ENCODE measurements around the gene PAK1IP1.
"Not testable (repeated sequence)": the region's sequence is repeated elsewhere in the genome, so short reads cannot be mapped to it uniquely, and the experiment has no call there.

Gene PAK1IP1

DNA sequence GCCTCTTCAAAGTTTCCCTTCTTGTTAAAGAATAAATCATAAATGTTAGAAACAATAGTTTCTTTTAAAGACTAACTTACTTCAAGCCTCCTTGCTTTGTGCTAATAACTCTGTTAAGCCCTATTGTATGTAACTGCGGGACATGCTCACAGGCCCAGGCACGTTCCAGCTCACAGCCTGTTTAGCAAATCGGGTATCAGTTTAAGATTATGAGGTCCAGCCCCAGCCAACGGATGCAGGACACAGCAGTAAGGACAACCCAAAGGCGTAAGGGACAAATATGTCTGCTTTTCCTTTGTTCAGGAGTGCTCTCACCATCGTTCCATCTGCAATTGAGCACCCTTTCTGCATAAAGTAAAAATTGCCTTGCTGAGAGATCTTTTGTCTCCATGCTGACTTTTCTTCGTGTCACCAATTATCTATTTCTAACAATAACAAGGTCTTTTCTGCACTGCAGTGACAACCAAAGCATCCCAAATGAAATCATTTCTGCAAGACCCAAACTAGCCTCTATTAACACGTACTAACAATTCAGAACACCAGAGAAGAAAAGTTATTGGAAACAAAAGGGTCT lies 1.7 kb upstream of the PAK1IP1 start:
- no peak for DNase-seq (ENCODE audit: low spot score)

GRCh38 chr6:10695086-10695657 lies 400 bp downstream of the PAK1IP1 start:
- no peak for DNase-seq (ENCODE audit: low spot score)

- no peak for DNase-seq (ENCODE audit: low spot score)
Observed at GRCh38 chr6:10696655-10697054, 1.9 kb downstream of the PAK1IP1 start.

DNA sequence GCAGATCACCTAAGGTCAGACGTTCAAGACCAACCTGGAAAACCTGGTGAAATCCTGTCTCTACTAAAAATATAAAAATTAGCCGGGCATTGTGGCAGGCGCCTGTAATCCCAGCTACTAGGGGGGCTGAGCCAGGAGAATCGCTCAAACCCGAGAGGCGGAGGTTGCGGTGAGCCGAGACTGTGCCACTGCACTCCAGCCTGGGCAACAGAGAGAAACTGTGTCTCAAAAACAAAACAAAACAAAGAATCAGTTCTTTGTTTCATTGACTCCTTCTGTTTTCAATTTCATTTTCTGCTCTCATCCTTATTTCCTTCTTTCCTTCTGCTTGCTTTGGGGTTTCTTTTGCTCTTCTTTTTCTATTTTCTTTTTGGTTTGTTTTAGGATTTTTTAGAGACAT lies 19.2 kb downstream of the PAK1IP1 start:
- DNase-seq (ENCODE audit: low spot score): no peak

DNA sequence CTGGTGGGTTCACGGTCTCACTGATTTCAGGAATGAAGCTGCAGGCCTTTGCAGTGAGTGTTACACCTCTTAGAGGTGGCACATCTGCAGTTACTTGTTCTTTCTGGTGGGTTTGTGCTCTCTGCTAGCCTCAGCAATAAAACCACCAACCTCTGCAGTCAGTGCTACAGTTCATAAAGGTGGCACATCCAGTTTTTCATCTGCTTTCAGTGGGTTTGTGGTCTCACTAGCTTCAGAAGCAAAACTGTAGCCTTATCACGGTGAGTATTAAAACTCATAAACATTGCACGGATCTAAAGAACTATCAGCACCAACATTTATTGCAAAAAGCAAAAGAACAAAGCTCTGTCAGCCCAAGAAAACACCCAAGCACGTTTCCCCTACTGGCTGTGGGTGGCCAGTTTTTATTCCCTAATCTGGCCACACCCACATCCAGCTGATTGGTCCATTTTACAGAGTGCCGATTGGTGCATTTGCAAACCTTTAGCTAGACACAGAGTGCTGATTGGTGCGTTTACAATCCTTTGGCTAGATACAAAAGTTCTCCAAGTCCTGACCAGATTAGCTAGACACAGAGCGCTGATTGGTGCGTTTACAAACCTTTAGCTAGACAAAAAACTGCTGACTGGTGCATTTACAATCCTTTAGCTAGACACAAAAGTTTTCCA lies 24.7 kb downstream of the PAK1IP1 start:
- no peak for DNase-seq (ENCODE audit: low spot score)

- DNase-seq (ENCODE audit: low spot score): no peak
Observed at GRCh38 chr6:10719964-10720264, 25.1 kb downstream of the PAK1IP1 start.

DNA sequence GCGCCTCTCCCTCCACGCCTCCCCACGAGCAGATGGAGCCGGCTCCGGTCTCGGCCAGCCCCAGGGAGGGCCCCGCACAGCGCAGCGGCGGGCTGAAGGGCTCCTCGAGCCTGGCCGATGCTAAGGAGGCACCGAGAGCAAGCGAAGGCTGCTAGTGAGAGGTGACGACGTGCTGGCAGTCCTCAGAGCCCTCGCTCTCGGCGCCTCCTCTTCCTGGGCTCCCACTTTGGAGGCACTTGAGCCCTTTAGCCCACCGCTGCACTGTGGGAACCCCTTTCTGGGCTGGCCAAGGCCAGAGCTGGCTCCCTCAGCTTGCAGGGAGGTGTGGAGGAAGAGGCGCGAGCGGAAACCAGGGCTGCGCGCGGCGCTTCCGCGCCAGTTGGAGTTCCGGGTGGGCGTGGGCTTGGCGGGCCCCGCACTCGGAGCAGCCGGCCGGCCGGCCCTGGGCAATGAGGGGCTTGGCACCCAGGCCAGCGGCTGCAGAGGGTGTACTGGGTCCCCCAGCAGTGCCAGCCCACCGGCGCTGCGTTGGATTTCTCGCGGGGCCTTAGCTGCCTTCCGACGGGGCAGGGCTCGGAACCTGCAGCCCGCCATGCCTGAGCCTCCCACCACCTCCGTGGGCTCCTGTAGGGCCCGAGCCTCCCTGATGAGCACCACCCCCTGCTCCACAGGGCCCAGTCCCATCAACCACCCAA lies 25.6 kb downstream of the PAK1IP1 start:
- DNase-seq (ENCODE audit: low spot score): no peak

DNA sequence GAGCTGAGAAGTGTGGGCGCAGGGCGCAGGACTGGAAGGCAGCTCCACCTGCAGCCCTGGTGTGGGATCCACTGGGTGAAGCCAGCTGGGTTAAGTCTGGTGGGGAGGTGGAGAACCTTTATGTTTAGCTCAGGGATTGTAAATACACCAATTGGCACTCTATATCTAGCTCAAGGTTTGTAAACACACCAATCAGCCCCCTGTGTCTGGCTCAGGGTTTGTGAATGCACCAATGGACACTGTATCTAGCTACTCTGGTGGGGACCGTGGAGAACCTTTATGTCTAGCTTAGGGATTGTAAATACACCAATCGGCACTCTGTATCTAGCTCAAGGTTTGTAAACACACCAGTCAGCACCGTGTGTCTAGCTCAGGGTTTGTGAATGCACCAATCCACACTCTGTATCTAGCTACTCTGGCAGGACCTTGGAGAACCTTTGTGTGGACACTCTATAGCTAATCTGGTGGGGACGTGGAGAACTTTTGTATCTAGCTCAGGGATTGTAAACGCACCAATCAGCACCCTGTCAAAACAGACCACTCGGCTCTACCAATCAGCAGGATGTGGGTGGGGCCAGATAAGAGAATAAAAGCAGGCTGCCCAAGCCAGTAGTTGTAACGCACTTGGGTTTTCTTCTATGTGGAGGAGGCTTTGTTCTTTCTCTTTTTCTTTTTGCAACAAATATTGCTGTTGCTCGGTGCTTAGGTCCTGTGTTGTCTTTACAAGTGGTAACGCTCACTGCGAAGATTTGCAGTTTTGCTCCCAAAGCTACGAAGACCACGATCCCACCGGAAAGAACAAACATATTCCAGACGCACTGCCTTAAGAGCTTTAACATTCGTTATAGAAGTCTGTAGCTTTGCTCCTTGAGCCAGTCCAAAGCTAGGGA lies 26.4 kb downstream of the PAK1IP1 start:
- not testable (repeated sequence) for DNase-seq (ENCODE audit: low spot score)

DNA sequence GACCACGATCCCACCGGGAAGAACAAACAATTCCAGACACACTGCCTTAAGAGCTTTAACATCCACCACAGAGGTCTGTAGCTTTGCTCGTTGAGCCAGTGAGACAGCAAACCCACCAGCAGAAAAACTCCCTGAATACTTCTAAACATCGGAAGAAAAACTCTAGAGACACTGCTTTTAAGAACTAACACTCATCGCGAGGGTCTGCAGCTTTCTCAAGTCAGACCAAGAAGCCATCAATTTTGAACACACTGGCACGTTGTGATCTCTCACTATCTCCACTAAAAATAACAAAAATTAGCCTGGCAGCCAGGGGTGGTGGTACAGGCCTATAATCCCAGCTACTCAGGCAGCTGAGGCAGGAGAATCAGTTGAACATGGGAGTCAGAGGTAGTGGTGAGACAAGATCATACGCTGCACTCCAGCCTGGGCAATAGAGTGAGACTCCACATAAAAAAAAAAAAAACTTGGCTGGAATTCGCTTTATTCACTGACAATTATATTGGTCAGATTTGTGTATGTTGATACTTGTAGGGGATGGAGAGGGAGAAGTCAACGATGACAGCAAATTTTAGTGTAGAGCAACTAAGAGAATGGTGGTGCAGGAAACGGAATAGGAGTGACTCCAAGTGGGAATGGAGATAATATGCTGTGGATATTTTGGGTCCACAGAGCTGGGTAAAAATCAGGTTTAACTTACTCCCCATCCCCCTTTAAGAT lies 27.2 kb downstream of the PAK1IP1 start:
- DNase-seq (ENCODE audit: low spot score): no peak

DNA sequence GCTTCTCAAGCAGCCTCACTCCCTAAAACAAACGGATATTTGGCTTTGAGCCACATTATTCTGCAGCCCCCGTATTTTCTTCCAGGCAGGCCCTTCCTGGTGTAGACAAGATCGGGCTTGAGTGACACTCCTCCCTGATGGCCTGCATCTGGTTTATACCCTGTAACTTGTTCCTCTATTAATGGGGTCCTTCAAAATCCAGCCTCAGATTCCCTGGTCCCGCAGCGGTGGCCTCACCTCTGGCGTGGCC lies 27.7 kb downstream of the PAK1IP1 start:
- no peak for DNase-seq (ENCODE audit: low spot score)

DNA sequence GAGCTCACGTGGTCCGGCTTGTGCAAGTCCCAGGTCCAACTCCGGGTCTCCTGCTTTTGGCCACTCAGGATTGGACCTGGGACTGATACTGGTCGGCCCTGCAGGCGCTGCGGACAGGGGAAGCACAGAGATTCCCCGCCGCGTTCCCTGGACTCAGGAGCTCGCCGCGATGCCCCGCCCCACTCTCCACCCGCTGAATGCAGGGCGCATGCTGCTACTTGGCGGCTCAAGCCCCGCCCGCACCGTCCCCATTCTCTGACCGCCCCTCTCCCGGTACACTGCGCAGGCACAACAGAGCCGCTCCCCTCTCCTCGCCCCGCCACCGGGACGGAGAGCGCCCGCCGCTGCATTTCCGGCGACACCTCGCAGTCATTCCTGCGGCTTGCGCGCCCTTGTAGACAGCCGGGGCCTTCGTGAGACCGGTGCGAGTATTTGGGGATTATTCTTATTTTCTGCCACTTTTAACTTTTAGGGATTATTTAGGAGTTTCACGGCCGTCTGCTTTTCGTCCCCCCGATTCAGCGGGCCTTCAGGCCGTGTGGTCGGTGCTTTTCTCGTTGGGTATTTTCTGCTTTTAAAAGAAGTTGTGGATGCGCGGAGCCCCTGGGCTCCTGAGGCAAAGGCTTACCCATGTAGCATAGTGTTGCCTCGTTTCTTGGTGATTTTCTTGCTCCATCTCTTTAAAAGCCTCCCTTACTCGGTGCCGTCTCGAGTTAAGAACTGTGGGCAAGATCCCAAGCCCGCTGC lies 28.2 kb downstream of the PAK1IP1 start, which contains the start of gene TMEM14C:
TSS of gene TMEM14C (plus strand) at position 251 of the 747 bp plus-strand sequence. CDS start 1,544 bp downstream, outside the sequence.
- DNase-seq (ENCODE audit: low spot score): peak; percentile 97

GRCh38 chr6:10723567-10723881 lies 28.8 kb downstream of the PAK1IP1 start:
- DNase-seq (ENCODE audit: low spot score): no peak

DNA sequence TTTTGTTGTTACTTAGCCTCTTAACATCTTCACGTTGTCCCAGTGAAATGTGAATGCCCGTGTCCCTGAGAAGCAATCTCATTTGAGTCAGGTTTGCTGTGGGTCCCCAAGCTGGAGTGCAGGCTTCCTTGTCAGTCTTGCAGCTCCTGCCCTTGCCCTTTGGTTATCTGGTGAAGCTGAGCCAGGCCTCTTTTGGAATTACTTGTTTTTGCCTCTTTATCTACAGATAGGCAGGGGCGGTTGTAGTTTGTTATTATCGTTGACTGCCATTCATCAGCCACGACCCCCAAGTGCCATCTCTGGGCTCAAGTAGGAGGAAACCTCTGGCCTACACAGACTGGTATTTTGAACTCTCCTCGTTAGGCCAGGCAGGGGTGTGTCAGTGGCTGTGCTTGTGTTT lies 30.3 kb downstream of the PAK1IP1 start:
- DNase-seq (ENCODE audit: low spot score): no peak

DNA sequence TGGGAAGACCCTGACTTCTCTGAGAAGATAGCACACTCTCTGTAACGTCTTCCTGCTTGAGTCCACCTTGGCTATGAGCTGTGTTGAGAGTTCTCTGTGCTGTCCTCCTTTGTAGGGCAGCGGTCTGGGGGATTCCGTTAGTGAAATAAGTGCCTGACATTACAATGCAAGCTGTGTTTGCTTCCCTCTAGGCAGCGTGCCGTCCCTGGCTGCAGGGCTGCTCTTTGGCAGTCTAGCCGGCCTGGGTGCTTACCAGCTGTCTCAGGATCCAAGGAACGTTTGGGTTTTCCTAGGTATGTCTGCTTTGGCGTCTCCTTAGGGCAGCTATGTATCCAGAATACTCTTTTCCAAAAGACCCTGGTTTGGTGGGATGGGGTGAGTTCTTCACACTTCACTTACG lies 30.9 kb downstream of the PAK1IP1 start:
- DNase-seq (ENCODE audit: low spot score): no peak

GRCh38 chr6:10730254-10730653 lies 35.5 kb downstream of the PAK1IP1 start:
- no peak for DNase-seq (ENCODE audit: low spot score)

- DNase-seq (ENCODE audit: low spot score): no peak
Observed at GRCh38 chr6:10733151-10733715, 38.5 kb downstream of the PAK1IP1 start.

DNA sequence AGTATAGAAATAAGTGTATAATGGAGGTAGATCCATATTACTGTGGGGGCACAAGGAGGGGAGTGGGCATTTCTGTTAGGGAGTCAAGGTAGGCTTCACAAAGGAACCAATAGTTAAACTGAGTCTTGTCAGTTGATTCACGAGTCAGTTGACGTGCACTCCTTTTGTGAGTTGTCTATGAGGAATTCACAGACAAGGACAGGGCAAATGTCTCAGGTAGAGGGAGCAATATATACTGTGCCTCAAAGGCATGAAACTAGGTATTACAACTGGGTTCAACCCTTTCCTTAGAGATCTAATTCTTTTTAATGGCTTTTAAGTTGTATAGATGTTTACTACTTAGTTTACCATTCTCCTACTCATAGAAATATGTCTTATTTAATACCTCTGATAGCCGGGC lies 39.1 kb downstream of the PAK1IP1 start:
- no peak for DNase-seq (ENCODE audit: low spot score)

DNA sequence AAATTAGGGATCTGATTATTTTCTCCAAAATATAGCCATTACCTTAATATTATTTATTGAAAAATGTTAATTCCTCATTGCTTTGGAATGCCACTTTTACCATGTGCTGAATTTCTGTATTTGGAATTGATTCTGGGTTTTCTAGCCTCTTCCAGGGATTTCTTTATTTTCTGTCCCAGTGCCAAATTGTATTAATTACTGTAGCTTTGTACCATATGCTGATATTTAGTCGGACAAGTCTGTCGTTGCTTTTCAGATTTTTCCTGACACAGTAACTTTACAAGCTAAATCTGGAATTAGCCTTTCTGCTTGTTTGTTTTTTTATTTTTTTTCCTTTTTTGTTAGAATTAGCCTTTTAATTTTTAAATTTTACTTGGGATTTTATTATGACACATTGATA lies 42.0 kb downstream of the PAK1IP1 start:
- DNase-seq (ENCODE audit: low spot score): no peak

DNA sequence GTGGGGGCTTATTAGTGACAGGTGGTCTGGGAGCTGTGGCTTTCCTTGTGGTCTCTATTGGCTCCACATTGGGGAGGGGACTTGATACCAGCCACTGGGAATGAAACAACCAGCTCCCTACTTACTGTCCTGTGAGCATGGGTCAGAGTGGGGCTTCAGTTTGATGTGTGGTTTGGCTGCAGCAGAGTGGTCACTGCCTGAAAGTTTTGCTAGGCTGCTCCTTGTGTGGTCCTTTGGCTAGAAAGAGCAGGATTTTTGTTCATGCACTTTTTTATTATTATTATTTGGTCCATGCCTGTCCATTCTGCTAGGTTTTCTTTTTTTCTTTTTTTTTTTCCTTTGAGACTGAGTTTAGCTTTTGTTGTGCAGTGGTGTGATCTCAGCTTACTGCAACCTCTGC lies 45.3 kb downstream of the PAK1IP1 start:
- no peak for DNase-seq (ENCODE audit: low spot score)

DNA sequence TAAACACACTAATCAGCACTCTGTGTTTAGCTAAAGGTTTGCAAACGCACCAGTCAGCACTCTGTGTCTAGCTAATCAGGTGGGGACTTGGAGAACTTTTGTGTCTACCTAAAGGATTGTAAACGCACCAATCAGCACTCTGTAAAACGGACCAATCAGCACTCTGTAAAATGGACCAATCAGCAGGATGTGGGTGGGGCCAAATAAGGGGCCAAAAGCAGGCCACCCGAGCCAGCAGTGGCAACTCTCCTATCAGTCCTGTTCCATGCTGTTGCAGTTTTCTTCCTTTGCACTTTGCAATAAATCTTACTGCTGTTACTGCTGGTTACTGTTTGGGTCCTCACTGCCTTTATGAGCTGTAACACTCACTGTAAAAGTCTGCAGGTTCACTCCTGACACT lies 46.9 kb downstream of the PAK1IP1 start:
- DNase-seq (ENCODE audit: low spot score): not testable (repeated sequence)

- no peak for DNase-seq (ENCODE audit: low spot score)
Observed at GRCh38 chr6:10742251-10742650, 47.5 kb downstream of the PAK1IP1 start.
